Fibroblast of villous mesenchyme (primary cell): ENCODE data around the gene LYSMD4. TPM values are rescaled to one million over a fixed set of nuclear protein-coding genes. Genes with fewer than 3 reads are reported as not detected.
"Not testable (repeated sequence)": the region's sequence is repeated elsewhere in the genome, so short reads cannot be mapped to it uniquely, and the experiment has no call there.

Source experiments
- DNase-seq: peaks from one replicate; pipeline ENCODE4 v3.0.0-alpha.2; 2010; ENCODE audit warnings: low read depth
- H3K4me3 ChIP-seq: 2 replicates; pipeline ENCODE4 v1.5.1; 2011; ENCODE audit warnings: low read depth, mild to moderate bottlenecking, low read length
- CTCF ChIP-seq: IDR thresholded peaks from 2 replicates; pipeline ENCODE4 v1.5.1; 2012; ENCODE audit warnings: low read depth, mild to moderate bottlenecking, low read length; ENCODE audit not compliant: insufficient read depth
- total RNA-seq: library from RNA; depleted of rRNA; stranded (reverse); fragments of >200 nt; gene quantifications from 2 replicates; pipeline ENCODE4 v1.2.3, GENCODE V29; 2012

The LYSMD4 gene
- total RNA-seq, 1 donor, result 7.8 TPM

- H3K4me3 ChIP-seq, result no peak overlapping the region
- no peak for TF ChIP-seq CTCF
Observed at GRCh38 chr15:99753066-99753465, 19.8 kb upstream of the LYSMD4 start.

GRCh38 chr15:99752556-99752955, 19.3 kb upstream of the LYSMD4 start:
- TF ChIP-seq CTCF, result no peak
- no peak overlapping the region for H3K4me3 ChIP-seq

More at GRCh38 chr15:99753066-99753465, 19.8 kb upstream of the LYSMD4 start:
- DNase-seq, result no peak

GRCh38 chr15:99750326-99750725, 17.1 kb upstream of the LYSMD4 start:
- DNase-seq, H3K4me3 ChIP-seq: not testable (repeated sequence)

More at GRCh38 chr15:99752556-99752955, 19.3 kb upstream of the LYSMD4 start:
- no peak for DNase-seq

- no peak for DNase-seq
- TF ChIP-seq CTCF, result no peak
- no peak overlapping the region for H3K4me3 ChIP-seq
Observed at GRCh38 chr15:99749386-99749785, 16.1 kb upstream of the LYSMD4 start.

GRCh38 chr15:99745370-99746086, 12.3 kb upstream of the LYSMD4 start:
- no peak overlapping the region for H3K4me3 ChIP-seq
- no peak for TF ChIP-seq CTCF
- no peak for DNase-seq

- TF ChIP-seq CTCF, result no peak
- DNase-seq, result no peak
- no peak overlapping the region for H3K4me3 ChIP-seq
Observed at GRCh38 chr15:99744142-99744541, 10.9 kb upstream of the LYSMD4 start.

GRCh38 chr15:99741835-99742234, 8.6 kb upstream of the LYSMD4 start:
- TF ChIP-seq CTCF, result no peak
- no peak overlapping the region for H3K4me3 ChIP-seq
- DNase-seq, result no peak
